Astrocyte (in vitro differentiated cells and primary cell): Measurements from ENCODE around the gene SMIM33. TPM values are rescaled to one million over a fixed set of nuclear protein-coding genes. Genes with fewer than 3 reads are reported as not detected.

Experiments
- DNase-seq: peaks from one replicate; pipeline ENCODE4 v3.0.0-alpha.2; 2010; ENCODE audit warnings: low read depth
- FAIRE-seq: peaks from 2 replicates; lab custom pipeline; 2011; peaks lifted over from hg19 to GRCh38; lab: Jason Lieb, UNC
- H2AFZ ChIP-seq: 2 replicates; pipeline ENCODE4 v1.6.0; 2012; ENCODE audit warnings: low read depth, low read length, inconsistent platforms
- H3K27ac ChIP-seq: 2 replicates; pipeline ENCODE4 v1.5.1; 2011; ENCODE audit warnings: low read depth, low read length, inconsistent platforms
- H3K27me3 ChIP-seq: 2 replicates; pipeline ENCODE4 v1.6.0; 2011; ENCODE audit warnings: low read length, inconsistent platforms; ENCODE audit not compliant: insufficient read depth
- H3K36me3 ChIP-seq: 2 replicates; pipeline ENCODE4 v1.5.1; 2011; ENCODE audit warnings: low read length, inconsistent platforms; ENCODE audit not compliant: insufficient read depth
- H3K4me1 ChIP-seq: 2 replicates; pipeline ENCODE4 v1.5.1; 2011; ENCODE audit warnings: low read length, inconsistent platforms; ENCODE audit not compliant: insufficient read depth
- H3K4me2 ChIP-seq: 2 replicates; pipeline ENCODE4 v1.6.0; 2012; ENCODE audit warnings: low read length, inconsistent platforms
- H3K4me3 ChIP-seq: 2 replicates; pipeline ENCODE4 v1.5.1; 2011; ENCODE audit warnings: low read depth, mild to moderate bottlenecking, low read length, inconsistent platforms; ENCODE audit not compliant: insufficient read depth
- H3K79me2 ChIP-seq: 2 replicates; pipeline ENCODE4 v1.6.0; 2012; ENCODE audit warnings: mild to moderate bottlenecking, low read length, inconsistent platforms; ENCODE audit not compliant: insufficient read depth
- H3K9ac ChIP-seq: 2 replicates; pipeline ENCODE4 v1.6.0; 2012; ENCODE audit warnings: mild to moderate bottlenecking, low read length, inconsistent platforms
- H3K9me3 ChIP-seq: 2 replicates; pipeline ENCODE4 v1.5.1; 2012; ENCODE audit warnings: low read depth, mild to moderate bottlenecking, low read length, inconsistent platforms; ENCODE audit not compliant: insufficient read depth
- H4K20me1 ChIP-seq: 2 replicates; pipeline ENCODE4 v1.6.0; 2012; ENCODE audit warnings: low read length, inconsistent platforms; ENCODE audit not compliant: insufficient read depth
- H3K27ac Mint-ChIP-seq: one replicate; pipeline ENCODE4 v1.8.0; 2021; ENCODE audit warnings: mild to moderate bottlenecking, mixed read lengths; ENCODE audit not compliant: unreplicated experiment
- H3K27me3 Mint-ChIP-seq: one replicate; pipeline ENCODE4 v1.8.0; 2021; ENCODE audit warnings: low read depth, mixed read lengths; ENCODE audit not compliant: unreplicated experiment
- H3K36me3 Mint-ChIP-seq: one replicate; pipeline ENCODE4 v1.8.0; 2021; ENCODE audit warnings: low read depth, mixed read lengths; ENCODE audit not compliant: unreplicated experiment
- H3K4me1 Mint-ChIP-seq: one replicate; pipeline ENCODE4 v1.8.0; 2021; ENCODE audit warnings: low read depth, mixed read lengths; ENCODE audit not compliant: unreplicated experiment
- H3K4me3 Mint-ChIP-seq: one replicate; pipeline ENCODE4 v1.8.0; 2021; ENCODE audit warnings: mild to moderate bottlenecking, moderate library complexity, mixed read lengths; ENCODE audit not compliant: unreplicated experiment
- H3K9me3 Mint-ChIP-seq: one replicate; pipeline ENCODE4 v1.8.0; 2021; ENCODE audit warnings: mild to moderate bottlenecking, mixed read lengths; ENCODE audit not compliant: unreplicated experiment
- CTCF ChIP-seq: IDR thresholded peaks from 2 replicates; pipeline ENCODE4 v1.5.1; 2011; ENCODE audit warnings: low read depth, mild to moderate bottlenecking, inconsistent platforms, low read length, moderate library complexity; ENCODE audit not compliant: insufficient read depth
- EZH2 ChIP-seq: IDR thresholded peaks from 2 replicates; pipeline ENCODE4 v1.6.1; 2012; ENCODE audit warnings: mild to moderate bottlenecking, low read length, inconsistent platforms; ENCODE audit not compliant: insufficient read depth
- total RNA-seq: library from RNA; stranded (reverse); gene quantifications from 2 replicates; pipeline ENCODE4 v1.2.1, GENCODE V29; 2021

The SMIM33 gene
- total RNA-seq, 1 donor from 2014 or later: not detected

DNA sequence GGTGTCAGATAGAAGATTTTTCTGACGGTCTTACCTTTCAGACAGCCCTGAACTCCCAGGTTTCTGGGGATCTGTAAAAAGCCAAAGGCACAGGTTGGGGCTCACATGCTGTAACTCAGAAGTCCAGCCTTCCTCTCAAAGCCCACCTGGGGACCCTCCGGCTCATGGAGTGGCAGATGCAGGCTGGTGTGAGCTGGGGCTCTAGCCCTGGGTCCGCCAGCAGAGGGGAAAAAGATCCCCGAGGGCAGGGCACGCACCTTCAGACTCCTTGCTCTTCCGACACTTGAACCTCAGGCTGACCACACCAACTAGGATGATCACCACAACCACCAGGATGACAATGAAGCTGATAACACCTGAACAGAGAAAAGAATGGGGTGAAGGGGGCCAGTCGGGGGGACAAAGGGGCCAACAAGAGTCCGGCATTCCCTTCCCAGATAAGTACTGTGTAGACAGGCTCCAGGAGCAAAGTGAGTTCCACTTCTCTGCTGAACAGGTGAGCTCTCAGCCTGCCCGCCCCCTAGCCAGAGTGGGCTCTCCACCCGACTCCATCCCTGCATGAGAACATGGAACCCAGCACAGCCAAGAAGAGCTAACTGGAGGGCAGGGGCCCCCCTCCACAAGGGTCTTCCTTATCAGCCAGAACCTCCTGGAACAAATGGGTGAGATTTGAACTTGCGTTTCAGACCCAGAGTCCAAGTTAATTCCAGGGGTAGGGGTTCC lies 16.1 kb upstream of the SMIM33 start:
- TF ChIP-seq EZH2 (no peak), CTCF (no peak)
- no peaks in the 10 kb centered on the region for H3K9me3 ChIP-seq
- H3K9ac ChIP-seq: no peak overlapping the region
- H3K4me2 ChIP-seq: no peak overlapping the region
- no peaks in the 10 kb centered on the region for H3K27me3 ChIP-seq
- H3K4me1 ChIP-seq: peaks cover 21% of the 10 kb centered on the region
- no peaks in the 10 kb centered on the region for H3K79me2 ChIP-seq
- FAIRE-seq (no peak), DNase-seq (no peak)
- H3K4me3 ChIP-seq: no peak overlapping the region
- peaks cover 5% of the 10 kb centered on the region for H3K4me1 Mint-ChIP-seq
- H3K9me3 Mint-ChIP-seq: no peaks in the 10 kb centered on the region
- H3K36me3 Mint-ChIP-seq: no peaks in the 10 kb centered on the region
- H3K27me3 Mint-ChIP-seq: peaks cover 9% of the 10 kb centered on the region
- H3K27ac Mint-ChIP-seq: peak overlapping the region; percentile 50
- no peaks in the 10 kb centered on the region for H4K20me1 ChIP-seq
- H3K4me3 Mint-ChIP-seq: no peak overlapping the region
- no peak overlapping the region for H3K27ac ChIP-seq
- H3K36me3 ChIP-seq: peaks cover 5% of the 10 kb centered on the region
- no peak overlapping the region for H2AFZ ChIP-seq

DNA sequence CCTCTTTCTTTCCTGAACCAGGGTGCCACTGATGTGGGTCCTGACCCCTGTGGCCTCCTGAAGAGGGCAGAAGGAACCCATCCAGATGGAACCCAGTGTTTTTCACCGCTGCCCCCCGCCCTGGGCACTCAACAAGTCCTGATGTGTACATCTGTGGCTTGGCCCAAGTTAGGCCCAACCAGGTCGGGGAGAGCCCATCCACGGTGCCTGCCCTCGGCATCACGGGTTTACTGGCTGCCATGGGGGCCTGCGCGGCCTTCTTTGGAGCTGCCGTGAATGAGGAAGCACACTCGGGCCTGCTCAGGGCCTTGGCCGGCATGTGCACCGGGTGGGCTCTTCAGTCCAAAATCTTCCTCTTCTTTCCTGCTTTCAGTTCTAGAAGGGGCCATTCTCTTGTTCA lies 14.0 kb upstream of the SMIM33 start:
- peaks cover 9% of the 10 kb centered on the region for H3K27me3 Mint-ChIP-seq
- TF ChIP-seq CTCF (no peak), EZH2 (no peak)
- H3K9ac ChIP-seq: no peak overlapping the region
- no peaks in the 10 kb centered on the region for H4K20me1 ChIP-seq
- no peak overlapping the region for H3K4me3 Mint-ChIP-seq
- H3K27ac ChIP-seq: no peak overlapping the region
- FAIRE-seq: no peak
- no peaks in the 10 kb centered on the region for H3K9me3 ChIP-seq
- H3K9me3 Mint-ChIP-seq: no peaks in the 10 kb centered on the region
- no peaks in the 10 kb centered on the region for H3K36me3 Mint-ChIP-seq
- H3K4me1 ChIP-seq: peaks cover 39% of the 10 kb centered on the region
- H3K4me3 ChIP-seq: no peak overlapping the region
- DNase-seq: no peak
- no peaks in the 10 kb centered on the region for H3K27me3 ChIP-seq
- no peaks in the 10 kb centered on the region for H3K79me2 ChIP-seq
- H2AFZ ChIP-seq: no peak overlapping the region
- peak overlapping the region; percentile 26 for H3K27ac Mint-ChIP-seq
- H3K36me3 ChIP-seq: peaks cover 5% of the 10 kb centered on the region
- peaks cover 21% of the 10 kb centered on the region for H3K4me1 Mint-ChIP-seq
- H3K4me2 ChIP-seq: no peak overlapping the region

GRCh38 chr5:139457241-139457640 lies 13.6 kb upstream of the SMIM33 start:
- no peak for FAIRE-seq
- Histone ChIP-seq H3K36me3 (peaks cover under 1% of the 10 kb centered on the region), H3K79me2 (no peaks in the 10 kb centered on the region), H3K9ac (no peak overlapping the region), H3K4me2 (no peak overlapping the region), H3K27me3 (no peaks in the 10 kb centered on the region), H3K4me3 (no peak overlapping the region), H3K4me1 (peaks cover 44% of the 10 kb centered on the region), H4K20me1 (no peaks in the 10 kb centered on the region), H3K9me3 (no peaks in the 10 kb centered on the region), H3K27ac (no peak overlapping the region), H2AFZ (no peak overlapping the region)
- H3K9me3 Mint-ChIP-seq: no peaks in the 10 kb centered on the region
- H3K36me3 Mint-ChIP-seq: no peaks in the 10 kb centered on the region
- H3K4me1 Mint-ChIP-seq: peaks cover 26% of the 10 kb centered on the region
- H3K27me3 Mint-ChIP-seq: peaks cover 9% of the 10 kb centered on the region
- TF ChIP-seq CTCF (no peak), EZH2 (no peak)
- H3K4me3 Mint-ChIP-seq: no peak overlapping the region
- peak overlapping the region; percentile 26 for H3K27ac Mint-ChIP-seq
- no peak for DNase-seq
